HepG2 (cell line): ENCODE measurements around the gene UNKL. TPM values are rescaled to one million over a fixed set of nuclear protein-coding genes. Genes with fewer than 3 reads are reported as not detected.
A peak's percentile ranks its signal among the peaks of the same experiment; 100 is the strongest.

Source experiments
- DPF2 ChIP-seq: sonication (generic); formaldehyde crosslinking; IDR thresholded peaks from 2 replicates; pipeline ENCODE4 v1.4.0; 2020; ENCODE audit warnings: mild to moderate bottlenecking, low read depth, missing genetic modification reagents, borderline replicate concordance
- FOXJ3 ChIP-seq: sonication (generic); formaldehyde crosslinking; IDR thresholded peaks from 2 replicates; pipeline ENCODE4 v1.4.0; 2020; ENCODE audit warnings: missing genetic modification reagents, mild to moderate bottlenecking, borderline replicate concordance
- GATA4 ChIP-seq: sonication (generic); IDR thresholded peaks from 2 replicates; pipeline ENCODE4 v1.6.1; 2016; ENCODE audit warnings: antibody characterized with exemption, low read depth, borderline replicate concordance
- HOXA7 ChIP-seq: sonication (generic); formaldehyde crosslinking; IDR thresholded peaks from 2 replicates; pipeline ENCODE4 v1.8.1; 2022; ENCODE audit warnings: mild to moderate bottlenecking, missing genetic modification reagents, moderate library complexity
- MIER2 ChIP-seq: IDR thresholded peaks from 2 replicates; pipeline ENCODE4 v1.6.1; 2016; ENCODE audit warnings: missing biosample characterization, missing genetic modification reagents
- MIER3 ChIP-seq: IDR thresholded peaks from 2 replicates; pipeline ENCODE4 v1.6.1; 2016; ENCODE audit warnings: missing compliant biosample characterization, borderline replicate concordance
- NFKBIZ ChIP-seq: IDR thresholded peaks from 2 replicates; pipeline ENCODE4 v1.6.1; 2018; ENCODE audit warnings: missing genetic modification reagents, missing compliant biosample characterization
- PHF8 ChIP-seq: sonication (generic); formaldehyde crosslinking; IDR thresholded peaks from 2 replicates; pipeline ENCODE4 v1.5.0; 2020; ENCODE audit warnings: missing genetic modification reagents
- PTBP1 ChIP-seq: fragments of 200-400 bp; formaldehyde crosslinking; IDR thresholded peaks from 2 replicates; pipeline ENCODE4 v1.6.1; 2018; ENCODE audit warnings: low read length, low read depth; ENCODE audit not compliant: poor library complexity, severe bottlenecking
- SRF ChIP-seq: IDR thresholded peaks from 2 replicates; pipeline ENCODE4 v1.6.1; 2011; ENCODE audit warnings: mild to moderate bottlenecking, low read depth, low read length, moderate library complexity
- SRSF1 ChIP-seq: fragments of 200-400 bp; formaldehyde crosslinking; optimal IDR thresholded peaks from 2 replicates; pipeline ENCODE3; 2017; ENCODE audit warnings: mild to moderate bottlenecking, low read depth, low read length, moderate library complexity
- YEATS2 ChIP-seq: sonication (generic); formaldehyde crosslinking; IDR thresholded peaks from 2 replicates; pipeline ENCODE4 v1.4.0; 2020; ENCODE audit warnings: missing genetic modification reagents, borderline replicate concordance
- ZBTB49 ChIP-seq: sonication (generic); formaldehyde crosslinking; IDR thresholded peaks from 2 replicates; pipeline ENCODE4 v1.4.0; 2020; ENCODE audit warnings: missing genetic modification reagents, borderline replicate concordance
- ZBTB7A ChIP-seq: sonication (generic); formaldehyde crosslinking; IDR thresholded peaks from 2 replicates; pipeline ENCODE4 v1.8.0; 2022; ENCODE audit warnings: mild to moderate bottlenecking, missing genetic modification reagents
- ZNF18 ChIP-seq: sonication (generic); formaldehyde crosslinking; IDR thresholded peaks from 2 replicates; pipeline ENCODE4 v1.8.0; 2022; ENCODE audit warnings: mild to moderate bottlenecking, missing genetic modification reagents; ENCODE audit not compliant: insufficient replicate concordance
- ZNF20 ChIP-seq: sonication (generic); formaldehyde crosslinking; IDR thresholded peaks from 2 replicates; pipeline ENCODE4 v1.4.0; 2020; ENCODE audit warnings: mild to moderate bottlenecking, moderate library complexity, missing genetic modification reagents
- ZNF205 ChIP-seq: IDR thresholded peaks from 2 replicates; pipeline ENCODE4 v1.6.1; 2018; ENCODE audit warnings: missing biosample characterization, missing genetic modification reagents
- ZNF263 ChIP-seq: sonication (generic); formaldehyde crosslinking; IDR thresholded peaks from 2 replicates; pipeline ENCODE4 v1.4.0; 2020; ENCODE audit warnings: missing genetic modification reagents
- ZNF350 ChIP-seq: sonication (generic); formaldehyde crosslinking; IDR thresholded peaks from 2 replicates; pipeline ENCODE4 v1.4.0; 2020; ENCODE audit warnings: mild to moderate bottlenecking, low read depth, missing genetic modification reagents, borderline replicate concordance
- ZNF512 ChIP-seq: sonication (generic); formaldehyde crosslinking; IDR thresholded peaks from 2 replicates; pipeline ENCODE4 v1.4.0; 2020; ENCODE audit warnings: mild to moderate bottlenecking, missing genetic modification reagents
- ZNF577 ChIP-seq: sonication (generic); formaldehyde crosslinking; IDR thresholded peaks from 2 replicates; pipeline ENCODE4 v1.4.0; 2020; ENCODE audit warnings: mild to moderate bottlenecking, low read depth, missing genetic modification reagents, borderline replicate concordance
- ZNF746 ChIP-seq: sonication (generic); formaldehyde crosslinking; IDR thresholded peaks from 2 replicates; pipeline ENCODE4 v1.8.0; 2022; ENCODE audit warnings: mild to moderate bottlenecking, missing genetic modification reagents
- ZSCAN29 ChIP-seq: sonication (generic); formaldehyde crosslinking; conservative IDR thresholded peaks from 2 replicates; pipeline ENCODE4 v1.4.0; 2020; ENCODE audit warnings: mild to moderate bottlenecking, missing genetic modification reagents
- polyA plus RNA-seq, 8 experiments: library from polyadenylated mRNA; depleted of rRNA in 3 of 8; stranded (reverse) in 7 of 8; unstranded in 1 of 8; fragments of >200 nt; fragmentation: Illumina TruSeq in 4 of 8; extraction: Trizol in 4 of 8; gene quantifications; 2 replicates each; pipeline versions ENCODE4 v1.2.1 to v1.2.3, GENCODE V29; 2011 to 2016; ENCODE audit warnings: low read depth in 4 of 8, missing spikeins in 1 of 8, mixed read lengths in 1 of 8; ENCODE audit not compliant: insufficient read depth in 1 of 8
- total RNA-seq, 5 experiments: library from RNA; depleted of rRNA; stranded (reverse); fragments of >200 nt; fragmentation: Illumina TruSeq; extraction: Trizol; gene quantifications; 2 replicates each; pipeline ENCODE4 v1.2.3, GENCODE V29; 2016; ENCODE audit warnings: low read depth in 1 of 5

The UNKL gene
- total and polyA plus RNA-seq, 2 of the 13 experiments (the other 11 are each of a cell fraction or from before 2014, with no cell fraction given) = 10.4 to 17.6 TPM

GRCh38 chr16:1430759-1431496, 16.4 kb upstream of the UNKL start, which contains the start of gene PERCC1 (continued):
- TF ChIP-seq ZSCAN29 (CRISPR knock-in tag) (peak; percentile 76; the same call in 1 of the 2 replicates), PHF8 (CRISPR knock-in tag) (peak; percentile 51), ZNF577 (CRISPR knock-in tag) (no peak), FOXJ3 (peak; percentile 38; the same call in 1 of the 2 replicates), SRF (peak; percentile 26; the same call in 1 of the 2 replicates), ZBTB49 (CRISPR knock-in tag) (no peak), ZNF746 (CRISPR knock-in tag) (no peak), DPF2 (0 out of 2 replicates have a peak, but pooled peaks have one; percentile 43), PTBP1 (peak; percentile 69), GATA4 (0 out of 2 replicates have a peak, but pooled peaks have one; percentile 28), YEATS2 (CRISPR knock-in tag) (peak; percentile 37; the same call in 1 of the 2 replicates), ZNF350 (CRISPR knock-in tag) (peak; percentile 62), ZNF263 (CRISPR knock-in tag) (peak; percentile 68; the same call in 1 of the 2 replicates), ZNF512 (no peak), NFKBIZ (CRISPR knock-in tag) (no peak), SRSF1 (peak; percentile 91), ZBTB7A (CRISPR knock-in tag) (peak; percentile 86; the same call in 1 of the 2 replicates), ZNF205 (CRISPR knock-in tag) (peak; percentile 68; the same call in 1 of the 2 replicates), ZNF20 (no peak), MIER3 (peak; percentile 38; the same call in 1 of the 2 replicates), HOXA7 (CRISPR knock-in tag) (no peak), MIER2 (no peak), ZNF18 (no peak)
